ENCODE data around the gene NLRP8.
"Not testable (repeated sequence)": the region's sequence is repeated elsewhere in the genome, so short reads cannot be mapped to it uniquely, and the experiment has no call there.

GRCh38 chr19:56020355-56020975 is 72.8 kb downstream of the NLRP8 start:
- TF ChIP-seq, protein P1, sequence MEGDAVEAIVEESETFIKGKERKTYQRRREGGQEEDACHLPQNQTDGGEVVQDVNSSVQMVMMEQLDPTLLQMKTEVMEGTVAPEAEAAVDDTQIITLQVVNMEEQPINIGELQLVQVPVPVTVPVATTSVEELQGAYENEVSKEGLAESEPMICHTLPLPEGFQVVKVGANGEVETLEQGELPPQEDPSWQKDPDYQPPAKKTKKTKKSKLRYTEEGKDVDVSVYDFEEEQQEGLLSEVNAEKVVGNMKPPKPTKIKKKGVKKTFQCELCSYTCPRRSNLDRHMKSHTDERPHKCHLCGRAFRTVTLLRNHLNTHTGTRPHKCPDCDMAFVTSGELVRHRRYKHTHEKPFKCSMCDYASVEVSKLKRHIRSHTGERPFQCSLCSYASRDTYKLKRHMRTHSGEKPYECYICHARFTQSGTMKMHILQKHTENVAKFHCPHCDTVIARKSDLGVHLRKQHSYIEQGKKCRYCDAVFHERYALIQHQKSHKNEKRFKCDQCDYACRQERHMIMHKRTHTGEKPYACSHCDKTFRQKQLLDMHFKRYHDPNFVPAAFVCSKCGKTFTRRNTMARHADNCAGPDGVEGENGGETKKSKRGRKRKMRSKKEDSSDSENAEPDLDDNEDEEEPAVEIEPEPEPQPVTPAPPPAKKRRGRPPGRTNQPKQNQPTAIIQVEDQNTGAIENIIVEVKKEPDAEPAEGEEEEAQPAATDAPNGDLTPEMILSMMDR (IDR thresholded peaks at IDR 0.05 in 4 of 5, conservative IDR thresholded peaks at IDR 0.05 in 1 of 5) = not testable (repeated sequence)
- TF ChIP-seq POLR2A (IDR thresholded peaks at IDR 0.05) = not testable (repeated sequence)

All from gastrocnemius medialis (tissue), 4 donors.